Suprapubic skin (tissue), 3 donors: ENCODE measurements around the gene KRTAP10-5.
"Not testable (repeated sequence)": the region's sequence is repeated elsewhere in the genome, so short reads cannot be mapped to it uniquely, and the experiment has no call there.

ENCODE experiments used
- POLR2A ChIP-seq, 2 donors: fragments of 450-650 bp; IDR thresholded peaks; one replicate each; pipeline ENCODE4 v1.6.1; 2017; ENCODE audit warnings: antibody characterized with exemption in 2 of 2, mild to moderate bottlenecking in 2 of 2, moderate library complexity in 2 of 2
- TF ChIP-seq, protein P1 (sequence below), 2 donors: fragments of 200-600 bp in 1 of 2; fragments of 450-650 bp in 1 of 2; sonication (generic) in 1 of 2; IDR thresholded peaks; one replicate each; pipeline ENCODE4 v1.5.1; 2016 to 2019; ENCODE audit warnings: antibody characterized with exemption in 2 of 2, mild to moderate bottlenecking in 1 of 2, moderate library complexity in 1 of 2

DNA sequence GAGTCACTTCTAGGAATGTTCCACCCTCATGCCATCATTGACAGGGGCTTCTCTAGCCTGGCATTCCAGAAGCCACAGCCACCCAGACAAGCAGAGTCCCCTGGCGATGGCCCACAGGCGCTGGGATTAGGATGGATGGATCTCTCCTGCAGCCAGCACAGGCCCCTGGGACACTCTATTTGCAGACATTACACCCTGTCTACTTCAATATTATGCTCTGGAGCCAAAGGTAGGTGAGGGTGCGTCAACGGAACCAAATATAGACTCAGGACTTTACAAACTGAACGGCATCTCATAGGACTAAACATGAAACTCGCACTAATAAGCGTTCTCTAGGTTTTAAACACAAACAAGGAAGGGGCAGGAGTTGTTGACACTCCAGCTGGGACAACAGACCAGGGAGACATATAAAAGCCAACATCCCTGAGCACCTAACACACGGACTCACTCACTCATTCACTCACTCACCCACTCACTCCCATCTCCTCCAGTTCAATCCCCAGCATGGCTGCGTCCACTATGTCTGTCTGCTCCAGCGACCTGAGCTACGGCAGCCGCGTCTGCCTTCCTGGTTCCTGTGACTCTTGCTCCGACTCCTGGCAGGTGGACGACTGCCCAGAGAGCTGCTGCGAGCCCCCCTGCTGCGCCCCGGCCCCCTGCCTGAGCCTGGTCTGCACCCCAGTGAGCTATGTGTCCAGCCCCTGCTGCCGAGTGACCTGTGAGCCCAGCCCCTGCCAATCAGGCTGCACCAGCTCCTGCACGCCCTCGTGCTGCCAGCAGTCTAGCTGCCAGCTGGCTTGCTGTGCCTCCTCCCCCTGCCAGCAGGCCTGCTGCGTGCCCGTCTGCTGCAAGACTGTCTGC, 19.9 kb upstream of the KRTAP10-5 start, which contains the start of gene KRTAP10-7:
- TF ChIP-seq, protein P1, sequence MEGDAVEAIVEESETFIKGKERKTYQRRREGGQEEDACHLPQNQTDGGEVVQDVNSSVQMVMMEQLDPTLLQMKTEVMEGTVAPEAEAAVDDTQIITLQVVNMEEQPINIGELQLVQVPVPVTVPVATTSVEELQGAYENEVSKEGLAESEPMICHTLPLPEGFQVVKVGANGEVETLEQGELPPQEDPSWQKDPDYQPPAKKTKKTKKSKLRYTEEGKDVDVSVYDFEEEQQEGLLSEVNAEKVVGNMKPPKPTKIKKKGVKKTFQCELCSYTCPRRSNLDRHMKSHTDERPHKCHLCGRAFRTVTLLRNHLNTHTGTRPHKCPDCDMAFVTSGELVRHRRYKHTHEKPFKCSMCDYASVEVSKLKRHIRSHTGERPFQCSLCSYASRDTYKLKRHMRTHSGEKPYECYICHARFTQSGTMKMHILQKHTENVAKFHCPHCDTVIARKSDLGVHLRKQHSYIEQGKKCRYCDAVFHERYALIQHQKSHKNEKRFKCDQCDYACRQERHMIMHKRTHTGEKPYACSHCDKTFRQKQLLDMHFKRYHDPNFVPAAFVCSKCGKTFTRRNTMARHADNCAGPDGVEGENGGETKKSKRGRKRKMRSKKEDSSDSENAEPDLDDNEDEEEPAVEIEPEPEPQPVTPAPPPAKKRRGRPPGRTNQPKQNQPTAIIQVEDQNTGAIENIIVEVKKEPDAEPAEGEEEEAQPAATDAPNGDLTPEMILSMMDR (IDR thresholded peaks at IDR 0.05) = not testable (repeated sequence)
- TF ChIP-seq POLR2A (IDR thresholded peaks at IDR 0.05) = not testable (repeated sequence)
